ENCODE data around the gene CTPS2. TPM values are rescaled to one million over a fixed set of nuclear protein-coding genes. Genes with fewer than 3 reads are reported as not detected.
"Not testable (repeated sequence)": the region's sequence is repeated elsewhere in the genome, so short reads cannot be mapped to it uniquely, and the experiment has no call there.

CTPS2 gene
- total RNA-seq, result 1 to 10 TPM; 5.1 to 6.2 TPM
- long read RNA-seq, partial matches to known transcripts, result 3 of 6 reads
- long read RNA-seq, other reads (novel, unspliced or antisense), result 2 of 6 reads

GRCh38 chrX:16712548-16713155, at the start of gene CTPS2:
CTPS2 (minus strand) TSS chrX:16712669; CDS start chrX:16702902, 9,767 bp downstream.
- DNase-seq (peak; percentile 66), ATAC-seq (peak; percentile 92 to 96)
- intact Hi-C loops (cut with DNase I), result no loop called here

GRCh38 chrX:16761500-16761899, 49.0 kb upstream of the CTPS2 start:
- intact Hi-C loops (cut with DNase I); DNase-seq; ATAC-seq: not testable (repeated sequence)

GRCh38 chrX:16756724-16757123, 44.3 kb upstream of the CTPS2 start:
- no peak for ATAC-seq
- DNase-seq, result no peak
- intact Hi-C loops (cut with DNase I), result no loop called here

GRCh38 chrX:16754019-16754418, 41.5 kb upstream of the CTPS2 start:
- ATAC-seq, result no peak
- intact Hi-C loops (cut with DNase I), result no loop called here
- no peak for DNase-seq

- ATAC-seq (peak in 1 of 2 donors; percentile 12), DNase-seq (no peak)
- intact Hi-C loops (cut with DNase I), result no loop called here
These were observed 37.7 kb upstream of the CTPS2 start for GRCh38 chrX:16750136-16750535.

- intact Hi-C loops (cut with DNase I), result no loop called here
- ATAC-seq, result no peak
- no peak for DNase-seq
These were observed 36.0 kb upstream of the CTPS2 start for GRCh38 chrX:16748425-16748824.

- intact Hi-C loops (cut with DNase I), result no loop called here
- no peak for ATAC-seq
- no peak for DNase-seq
These were observed 33.2 kb upstream of the CTPS2 start for GRCh38 chrX:16745659-16746058.

- no peak for ATAC-seq
- intact Hi-C loops (cut with DNase I), result no loop called here
- DNase-seq, result no peak
These were observed 32.6 kb upstream of the CTPS2 start for GRCh38 chrX:16745102-16745501.

GRCh38 chrX:16743604-16744325, 31.3 kb upstream of the CTPS2 start:
- no peak for ATAC-seq
- no peak for DNase-seq
- intact Hi-C loops (cut with DNase I), result no loop called here

- ATAC-seq, result no peak
- no peak for DNase-seq
- intact Hi-C loops (cut with DNase I), result no loop called here
These were observed 27.1 kb upstream of the CTPS2 start for GRCh38 chrX:16739574-16739973.

- DNase-seq (no peak), ATAC-seq (no peak)
- intact Hi-C loops (cut with DNase I), result no loop called here
These were observed 24.6 kb upstream of the CTPS2 start for GRCh38 chrX:16737024-16737423.

- intact Hi-C loops (cut with DNase I), result no loop called here
- DNase-seq, result no peak
- ATAC-seq, result no peak
These were observed 20.5 kb upstream of the CTPS2 start for GRCh38 chrX:16733013-16733412.

GRCh38 chrX:16730450-16730849, 18.0 kb upstream of the CTPS2 start:
- intact Hi-C loops (cut with DNase I), result no loop called here
- DNase-seq (no peak), ATAC-seq (no peak)

- ATAC-seq (no peak), DNase-seq (no peak)
- intact Hi-C loops (cut with DNase I), result no loop called here
These were observed 15.2 kb upstream of the CTPS2 start for GRCh38 chrX:16727637-16728036.

- ATAC-seq; intact Hi-C loops (cut with DNase I): not testable (repeated sequence)
These were observed 14.0 kb upstream of the CTPS2 start for GRCh38 chrX:16726347-16726988.

GRCh38 chrX:16725072-16725471, 12.6 kb upstream of the CTPS2 start:
- no peak for ATAC-seq
- intact Hi-C loops (cut with DNase I), result no loop called here
- DNase-seq, result no peak

More at GRCh38 chrX:16726347-16726988, 14.0 kb upstream of the CTPS2 start:
- not testable (repeated sequence) for DNase-seq

- ATAC-seq (no peak), DNase-seq (no peak)
- intact Hi-C loops (cut with DNase I), result loop anchor here in 1 of 2 donors (5.0 kb wide), 1 partner anchor 65 kb away; the partner anchor contains the start of gene TXLNG
These were observed 10.0 kb upstream of the CTPS2 start for GRCh38 chrX:16722481-16722880.

GRCh38 chrX:16719334-16720084, 7.0 kb upstream of the CTPS2 start, which contains the start of gene SYAP1:
SYAP1 (plus strand) TSS chrX:16719612; CDS start chrX:16719725, 113 bp downstream.
- ATAC-seq (peak; percentile 98 to 99), DNase-seq (peak; percentile 98)
- intact Hi-C loops (cut with DNase I), result loop anchor here in 1 of 2 donors (5.0 kb wide), 1 partner anchor 68 kb away; the partner anchor contains the start of gene TXLNG

GRCh38 chrX:16718824-16719333, 6.4 kb upstream of the CTPS2 start:
- intact Hi-C loops (cut with DNase I), result no loop called here
- DNase-seq (no peak), ATAC-seq (no peak)

All from left cardiac atrium (tissue), 4 donors.